ES-I3 (cell line): ENCODE data around the gene DNAH12.
"Not testable (repeated sequence)": the region's sequence is repeated elsewhere in the genome, so short reads cannot be mapped to it uniquely, and the experiment has no call there.

Experiments used
- H3K36me3 ChIP-seq: 2 replicates; pipeline ENCODE4 v1.6.1; 2013; ENCODE audit warnings: mild to moderate bottlenecking, low read length, control low read depth, moderate library complexity; ENCODE audit not compliant: insufficient read depth
- H3K4me1 ChIP-seq: 2 replicates; pipeline ENCODE4 v1.6.1; 2013; ENCODE audit warnings: mild to moderate bottlenecking, control low read depth, low read length; ENCODE audit not compliant: insufficient read depth
- H3K9ac ChIP-seq: 2 replicates; pipeline ENCODE4 v1.6.1; 2013; ENCODE audit warnings: low read depth, mild to moderate bottlenecking, low read length, moderate library complexity
- H3K9me3 ChIP-seq: 2 replicates; pipeline ENCODE4 v1.6.1; 2013; ENCODE audit warnings: mild to moderate bottlenecking, low read length, moderate library complexity; ENCODE audit not compliant: control insufficient read depth, insufficient read depth

The DNAH12 gene

DNA sequence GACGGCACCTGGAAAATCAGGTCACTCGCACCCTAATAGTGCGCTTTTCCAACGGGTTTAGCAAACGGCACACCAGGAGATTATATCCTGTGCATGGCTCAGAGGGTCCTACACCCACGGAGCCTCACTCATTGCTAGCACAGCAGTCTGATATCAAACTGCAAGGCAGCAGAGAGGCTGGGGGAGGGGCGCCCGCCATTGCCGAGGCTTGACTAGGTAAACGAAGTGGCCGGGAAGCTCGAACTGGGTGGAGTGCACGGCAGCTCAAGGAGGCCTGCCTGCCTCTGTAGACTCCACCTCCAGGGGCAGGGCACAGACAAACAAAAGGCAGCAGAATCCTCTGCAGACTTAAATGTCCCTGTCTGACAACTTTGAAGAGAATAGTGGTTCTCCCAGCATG, 67.0 kb downstream of the DNAH12 start:
- H3K36me3 ChIP-seq, H3K9ac ChIP-seq, H3K4me1 ChIP-seq, H3K9me3 ChIP-seq: not testable (repeated sequence)

DNA sequence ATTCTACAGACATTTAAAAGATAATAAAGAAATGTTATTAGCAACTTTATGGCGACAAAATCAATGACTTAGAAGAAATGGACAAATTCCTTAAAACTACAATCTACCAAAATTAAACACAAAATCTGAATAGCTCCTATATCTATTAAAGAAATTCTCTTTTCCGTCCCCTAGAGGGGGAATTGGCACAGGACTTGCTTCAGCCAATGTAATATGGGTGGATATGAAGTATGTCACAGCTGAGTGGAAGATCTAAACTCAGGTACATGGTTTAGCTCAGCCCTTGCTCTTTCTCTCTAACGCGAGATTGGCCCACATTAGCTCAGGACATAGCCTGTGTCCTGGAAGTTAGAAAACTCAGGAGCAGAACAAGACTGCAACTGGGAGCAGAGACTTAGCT, 79.3 kb downstream of the DNAH12 start:
- H3K36me3 ChIP-seq: no peaks in the 10 kb centered on the region
- no peak overlapping the region for H3K9ac ChIP-seq
- H3K9me3 ChIP-seq: 0 out of 2 replicates have a peak, but pooled peaks cover 2% of the 10 kb centered on the region
- no peaks in the 10 kb centered on the region for H3K4me1 ChIP-seq

DNA sequence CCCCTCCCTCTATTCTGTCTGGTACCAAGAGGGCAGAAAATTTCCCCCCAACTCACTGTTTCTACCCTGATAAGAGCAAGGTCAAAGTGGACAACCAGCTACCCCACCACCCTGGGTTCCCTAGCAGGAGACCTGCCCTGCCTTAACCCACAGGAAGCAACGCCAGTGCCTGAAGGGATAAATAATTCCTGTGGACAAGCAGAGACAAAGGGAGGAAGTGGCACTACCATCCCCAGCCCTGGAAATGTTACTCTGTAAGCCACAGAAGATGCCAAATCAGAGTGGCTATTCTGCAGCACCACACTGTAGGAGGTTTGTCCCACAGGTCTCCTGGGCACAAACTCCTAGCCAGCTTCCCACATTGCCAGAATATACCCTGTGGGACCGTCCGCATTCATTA, 80.1 kb downstream of the DNAH12 start:
- Histone ChIP-seq H3K4me1 (no peaks in the 10 kb centered on the region), H3K9ac (no peak overlapping the region), H3K36me3 (no peaks in the 10 kb centered on the region), H3K9me3 (0 out of 2 replicates have a peak, but pooled peaks cover 2% of the 10 kb centered on the region)

DNA sequence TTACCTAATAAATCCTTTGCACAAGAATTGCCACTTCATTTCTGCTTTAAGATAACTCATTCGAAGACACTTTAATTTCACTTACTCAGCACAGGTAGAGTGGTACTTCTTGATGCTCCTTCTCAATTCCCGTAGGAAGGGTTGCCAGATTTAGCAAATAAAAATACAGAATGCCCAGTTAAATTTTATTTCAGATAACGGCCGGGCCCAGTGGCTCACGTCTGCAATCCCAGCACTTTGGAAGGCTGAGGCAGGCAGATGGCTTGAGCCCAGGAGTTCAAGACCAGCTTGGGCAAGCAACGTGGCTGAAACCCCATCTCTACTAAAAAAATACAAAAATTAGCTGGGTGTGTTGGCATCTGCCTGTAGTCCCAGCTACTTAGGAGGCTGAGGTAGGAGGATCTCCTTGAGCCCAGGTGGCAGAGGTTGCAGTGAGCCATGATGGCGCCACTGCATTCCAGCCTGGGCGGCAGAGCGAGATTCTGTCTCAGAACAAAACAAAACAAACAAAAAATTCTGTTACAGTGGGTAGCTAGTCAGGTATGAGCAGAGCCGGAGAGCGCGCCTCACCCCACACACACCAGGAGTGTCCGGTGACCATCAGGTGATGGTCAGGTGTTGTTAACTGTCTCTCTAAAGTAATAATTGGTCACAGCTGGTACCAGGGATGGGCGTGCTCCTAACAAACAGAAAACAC, 92.8 kb downstream of the DNAH12 start:
- H3K4me1 ChIP-seq: 0 out of 2 replicates have a peak, but pooled peaks cover 3% of the 10 kb centered on the region
- no peak overlapping the region for H3K9ac ChIP-seq
- H3K9me3 ChIP-seq: no peaks in the 10 kb centered on the region
- H3K36me3 ChIP-seq: no peaks in the 10 kb centered on the region

DNA sequence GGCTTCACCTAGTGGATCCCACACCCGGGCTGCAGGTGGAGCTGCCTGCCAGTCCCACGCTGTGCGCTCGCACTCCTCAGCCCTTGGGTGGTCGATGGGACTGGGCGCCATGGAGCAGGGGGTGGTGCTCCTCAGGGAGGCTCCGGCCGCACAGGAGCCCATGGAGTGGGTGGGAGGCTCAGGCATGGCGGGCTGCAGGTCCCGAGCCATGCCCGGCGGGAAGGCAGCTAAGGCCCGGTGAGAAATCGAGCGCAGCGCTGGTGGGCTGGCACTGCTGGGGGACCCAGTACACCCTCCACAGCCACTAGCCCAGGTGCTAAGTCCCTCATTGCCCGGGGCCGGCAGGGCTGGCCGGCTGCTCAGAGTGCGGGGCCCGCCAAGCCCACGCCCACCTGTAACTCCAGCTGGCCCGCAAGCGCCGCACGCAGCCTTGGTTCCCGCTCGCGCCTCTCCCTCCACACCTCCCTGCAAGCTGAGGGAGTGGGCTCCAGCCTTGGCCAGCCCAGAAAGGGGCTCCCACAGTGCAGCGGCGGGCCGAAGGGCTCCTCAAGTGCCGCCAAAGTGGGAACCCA, 94.8 kb downstream of the DNAH12 start:
- not testable (repeated sequence) for H3K4me1 ChIP-seq, H3K9me3 ChIP-seq, H3K36me3 ChIP-seq, H3K9ac ChIP-seq

DNA sequence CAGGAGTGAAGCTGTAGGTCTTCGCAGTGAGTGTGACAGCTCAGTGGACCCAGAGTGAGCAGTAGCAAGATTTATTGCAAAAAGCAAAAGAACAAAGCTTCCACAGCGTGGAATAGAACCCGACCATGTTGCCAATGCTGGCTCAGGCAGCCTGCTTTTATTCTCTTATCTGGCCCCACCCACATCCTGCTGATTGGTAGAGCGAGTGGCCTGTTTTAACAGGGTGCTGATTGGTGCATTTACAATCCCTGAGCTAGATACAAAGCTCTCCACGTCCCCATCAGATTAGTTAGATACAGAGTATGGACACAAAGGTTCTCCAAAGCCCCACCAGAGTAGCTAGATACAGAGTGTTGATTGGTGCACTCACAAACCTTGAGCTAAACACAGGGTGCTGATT, 95.7 kb downstream of the DNAH12 start:
- H3K9ac ChIP-seq, H3K4me1 ChIP-seq, H3K36me3 ChIP-seq, H3K9me3 ChIP-seq: not testable (repeated sequence)

DNA sequence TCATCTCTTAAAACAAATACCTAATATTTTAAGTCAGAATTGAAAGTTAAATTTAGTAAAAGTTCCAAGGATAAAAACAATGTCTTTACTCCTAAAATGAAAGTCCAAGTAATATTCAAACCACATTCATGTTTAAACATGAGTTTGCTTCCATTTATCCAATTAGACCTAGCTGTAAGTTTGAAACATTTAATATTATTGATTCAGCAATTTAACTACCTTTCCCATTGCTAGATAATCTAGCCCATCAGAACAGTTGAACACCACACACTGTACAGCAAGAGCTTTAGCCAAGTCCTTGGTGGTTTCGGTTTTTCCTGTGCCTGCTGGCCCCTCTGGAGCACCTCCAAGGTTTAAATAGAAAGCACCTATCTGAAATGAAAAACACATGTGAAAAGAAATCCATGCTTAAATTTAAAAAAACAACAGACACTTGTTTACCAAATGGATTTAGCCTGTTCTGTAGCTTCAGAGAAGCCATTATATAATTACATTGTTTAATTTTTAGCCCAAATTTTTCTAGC, 97.8 kb downstream of the DNAH12 start:
- no peaks in the 10 kb centered on the region for H3K9me3 ChIP-seq
- no peak overlapping the region for H3K9ac ChIP-seq
- H3K4me1 ChIP-seq: 0 out of 2 replicates have a peak, but pooled peaks cover 3% of the 10 kb centered on the region

DNA sequence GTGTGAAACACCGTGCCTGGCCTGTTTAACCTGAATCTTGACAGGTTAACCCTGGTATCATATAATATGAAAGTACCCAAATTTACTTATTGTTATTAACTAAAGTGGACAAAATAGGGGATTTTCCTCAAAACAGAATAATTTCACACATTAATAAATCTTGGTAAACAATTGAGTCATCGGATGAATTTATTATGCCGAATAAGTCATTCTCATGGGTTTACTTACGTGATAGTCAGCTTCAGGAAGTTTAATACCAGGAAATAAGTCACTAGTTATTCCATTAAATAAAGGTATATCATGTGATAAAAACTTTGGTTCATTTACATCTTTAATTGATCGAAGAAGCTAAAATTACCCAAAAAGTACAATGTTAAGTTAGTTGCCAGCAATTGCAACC, 99.7 kb downstream of the DNAH12 start:
- no peaks in the 10 kb centered on the region for H3K4me1 ChIP-seq
- no peaks in the 10 kb centered on the region for H3K36me3 ChIP-seq
- no peaks in the 10 kb centered on the region for H3K9me3 ChIP-seq
- H3K9ac ChIP-seq: no peak overlapping the region

More for the DNA sequence above, 97.8 kb downstream of the DNAH12 start:
- H3K36me3 ChIP-seq: no peaks in the 10 kb centered on the region

DNA sequence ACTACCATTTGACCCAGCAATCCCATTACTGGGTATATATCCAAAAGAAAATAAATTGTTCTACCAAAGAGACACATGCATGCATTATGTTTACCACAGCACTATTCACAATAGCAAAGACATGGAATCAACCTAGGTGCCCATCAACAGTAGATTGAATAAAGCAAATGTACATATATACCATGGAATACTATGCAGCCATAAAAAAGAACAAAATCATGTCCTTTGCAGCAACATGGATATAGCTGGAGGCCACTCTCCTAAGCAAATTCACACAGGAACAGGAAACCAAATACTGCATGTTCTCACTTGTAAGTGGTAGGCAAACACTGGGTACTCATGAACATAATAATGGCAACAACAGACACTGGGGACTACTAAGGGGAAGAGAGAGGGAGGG, 104.0 kb downstream of the DNAH12 start:
- not testable (repeated sequence) for H3K36me3 ChIP-seq, H3K4me1 ChIP-seq, H3K9me3 ChIP-seq, H3K9ac ChIP-seq

DNA sequence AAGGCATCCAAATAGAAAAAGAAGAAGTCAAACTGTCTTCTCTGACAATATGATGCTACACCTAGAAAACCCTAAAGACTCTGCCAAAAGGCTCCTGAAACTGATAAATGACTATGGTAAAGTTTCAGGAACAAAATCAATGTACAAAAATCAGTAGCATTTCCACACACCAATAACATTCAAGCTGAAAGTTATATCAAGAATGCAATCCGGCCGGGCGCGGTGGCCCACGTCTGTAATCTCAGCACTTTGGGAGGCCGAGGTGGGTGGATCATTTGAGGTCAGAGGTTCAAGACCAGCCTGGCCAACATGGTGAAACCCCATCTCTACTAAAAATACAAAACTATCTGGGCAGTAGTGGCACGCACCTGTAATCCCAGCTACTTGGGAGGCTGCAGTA, 105.7 kb downstream of the DNAH12 start:
- not testable (repeated sequence) for H3K36me3 ChIP-seq, H3K4me1 ChIP-seq, H3K9me3 ChIP-seq

DNA sequence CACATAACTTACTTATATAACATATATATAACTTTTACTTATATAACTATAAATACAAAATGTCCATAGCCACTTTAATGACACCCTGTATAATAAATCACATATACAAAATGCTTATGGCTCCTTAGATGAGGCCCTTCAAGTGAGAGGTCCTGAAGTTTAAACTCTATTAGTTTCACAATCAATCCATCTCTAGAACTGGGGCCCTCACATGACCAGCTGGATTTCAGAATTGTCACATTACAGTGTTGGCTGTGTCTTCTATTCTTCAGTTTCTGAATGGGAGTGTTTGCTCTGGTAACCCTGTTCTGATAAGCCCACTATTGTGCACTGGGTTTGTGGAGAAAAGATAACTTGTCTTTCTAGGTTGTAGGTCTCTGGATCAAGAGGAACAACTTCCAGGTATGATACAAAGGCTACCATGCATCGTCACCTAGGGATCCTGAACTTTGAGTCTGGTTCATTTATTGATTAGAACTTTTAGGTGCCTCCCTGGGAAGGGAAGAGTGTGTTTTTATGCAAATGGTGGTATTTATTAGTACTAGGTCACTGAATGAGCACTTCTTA, 107.9 kb downstream of the DNAH12 start:
- Histone ChIP-seq H3K36me3 (no peaks in the 10 kb centered on the region), H3K4me1 (no peaks in the 10 kb centered on the region)

More for the DNA sequence above, 105.7 kb downstream of the DNAH12 start:
- not testable (repeated sequence) for H3K9ac ChIP-seq

DNA sequence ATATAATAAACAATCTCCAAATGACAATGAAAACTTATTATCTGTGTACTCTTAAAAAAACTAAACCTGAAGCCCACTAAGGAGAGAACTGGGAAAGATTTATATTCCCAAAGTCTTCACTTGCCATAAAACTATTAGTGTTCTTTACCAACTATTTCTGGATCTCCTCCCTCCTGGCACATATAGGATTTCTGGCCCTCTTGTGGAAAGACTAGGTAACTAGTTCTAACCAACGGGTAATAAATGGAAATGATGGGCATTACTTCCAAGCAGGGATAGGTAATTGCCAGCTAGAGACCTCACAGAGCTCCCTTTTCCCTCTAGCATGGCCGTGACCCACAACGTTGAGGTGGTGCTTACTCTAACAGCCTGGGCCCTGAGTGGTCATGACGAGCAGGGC, 110.1 kb downstream of the DNAH12 start:
- H3K36me3 ChIP-seq: no peaks in the 10 kb centered on the region
- no peaks in the 10 kb centered on the region for H3K9me3 ChIP-seq
- no peaks in the 10 kb centered on the region for H3K4me1 ChIP-seq
- H3K9ac ChIP-seq: no peak overlapping the region

More for the DNA sequence above, 107.9 kb downstream of the DNAH12 start:
- Histone ChIP-seq H3K9ac (no peak overlapping the region), H3K9me3 (no peaks in the 10 kb centered on the region)

DNA sequence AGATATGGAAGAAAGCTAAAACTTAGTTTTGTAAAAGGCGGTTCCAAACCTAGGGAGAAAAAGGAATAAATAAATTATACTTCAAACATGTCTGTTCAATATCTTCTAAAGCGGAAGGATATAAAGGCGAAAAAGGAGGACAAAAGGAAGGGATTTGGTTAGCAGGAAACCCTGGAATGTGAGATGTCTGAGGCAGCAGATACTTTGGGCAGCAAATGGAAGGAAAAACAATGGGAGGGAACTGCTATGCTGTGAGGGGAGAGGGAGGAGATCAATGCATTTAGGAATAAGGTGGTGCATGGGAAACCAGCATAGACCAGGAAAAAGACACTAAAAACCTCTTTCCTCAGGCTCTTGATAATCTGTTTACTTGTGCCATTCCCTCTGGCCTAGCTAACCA, 120.8 kb downstream of the DNAH12 start:
- Histone ChIP-seq H3K36me3 (no peaks in the 10 kb centered on the region), H3K9me3 (no peaks in the 10 kb centered on the region), H3K4me1 (peaks cover 7% of the 10 kb centered on the region; the same call in 1 of the 2 replicates), H3K9ac (no peak overlapping the region)

DNA sequence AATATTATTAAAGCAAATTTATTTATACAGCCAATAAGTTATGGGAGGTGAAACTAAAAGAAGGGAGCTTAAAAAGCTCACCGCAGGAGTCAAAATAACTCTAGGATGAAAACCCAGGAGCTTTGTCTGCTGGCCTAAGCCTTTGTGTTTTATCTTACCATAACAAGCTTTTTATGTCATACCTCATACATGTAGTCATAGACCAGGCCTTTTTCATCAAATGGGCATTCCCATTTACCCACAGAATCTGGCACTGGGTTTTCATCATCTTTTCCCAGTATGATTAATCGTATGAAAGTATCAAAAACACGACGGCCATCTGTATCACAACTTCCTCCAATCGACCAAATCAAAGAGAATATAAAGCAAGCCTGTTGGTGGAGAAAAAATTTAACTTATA, 122.8 kb downstream of the DNAH12 start:
- H3K9ac ChIP-seq: no peak overlapping the region
- H3K4me1 ChIP-seq: peaks cover 7% of the 10 kb centered on the region; the same call in 1 of the 2 replicates
- H3K36me3 ChIP-seq: no peaks in the 10 kb centered on the region
- no peaks in the 10 kb centered on the region for H3K9me3 ChIP-seq

DNA sequence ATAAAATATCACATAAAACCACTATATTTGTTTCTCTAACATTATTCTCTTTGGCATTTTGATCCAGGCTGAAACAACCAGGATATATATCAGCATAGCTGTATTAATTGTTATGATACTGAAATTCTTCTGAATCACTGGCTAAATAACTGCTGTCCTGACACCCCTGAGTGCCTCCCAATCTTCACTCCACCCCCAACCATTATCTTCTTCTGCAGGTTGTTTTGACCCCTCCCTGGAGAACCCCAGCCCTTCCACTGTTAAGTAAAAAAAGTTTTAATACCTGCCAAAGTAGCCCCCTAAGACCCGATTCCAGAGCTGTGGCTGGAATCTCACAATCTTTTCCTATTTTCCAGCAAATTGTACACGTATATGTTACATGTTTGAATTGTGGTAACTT, 124.1 kb downstream of the DNAH12 start:
- H3K9me3 ChIP-seq: no peaks in the 10 kb centered on the region
- no peak overlapping the region for H3K9ac ChIP-seq
- no peaks in the 10 kb centered on the region for H3K36me3 ChIP-seq
- peaks cover 7% of the 10 kb centered on the region; the same call in 1 of the 2 replicates for H3K4me1 ChIP-seq
